Fibroblast of villous mesenchyme (primary cell): ENCODE data around the gene PKD1L1. TPM values are rescaled to one million over a fixed set of nuclear protein-coding genes. Genes with fewer than 3 reads are reported as not detected.

ENCODE experiments used
- DNase-seq: peaks from one replicate; pipeline ENCODE4 v3.0.0-alpha.2; 2010; ENCODE audit warnings: low read depth
- H3K4me3 ChIP-seq: 2 replicates; pipeline ENCODE4 v1.5.1; 2011; ENCODE audit warnings: low read depth, mild to moderate bottlenecking, low read length
- total RNA-seq: library from RNA; depleted of rRNA; stranded (reverse); fragments of >200 nt; gene quantifications from 2 replicates; pipeline ENCODE4 v1.2.3, GENCODE V29; 2012
- TF ChIP-seq, protein P1 (sequence below): IDR thresholded peaks from 2 replicates; pipeline ENCODE4 v1.5.1; 2012; ENCODE audit warnings: low read depth, mild to moderate bottlenecking, low read length; ENCODE audit not compliant: insufficient read depth

Gene PKD1L1
- total RNA-seq, 1 donor: 0.43 TPM

DNA sequence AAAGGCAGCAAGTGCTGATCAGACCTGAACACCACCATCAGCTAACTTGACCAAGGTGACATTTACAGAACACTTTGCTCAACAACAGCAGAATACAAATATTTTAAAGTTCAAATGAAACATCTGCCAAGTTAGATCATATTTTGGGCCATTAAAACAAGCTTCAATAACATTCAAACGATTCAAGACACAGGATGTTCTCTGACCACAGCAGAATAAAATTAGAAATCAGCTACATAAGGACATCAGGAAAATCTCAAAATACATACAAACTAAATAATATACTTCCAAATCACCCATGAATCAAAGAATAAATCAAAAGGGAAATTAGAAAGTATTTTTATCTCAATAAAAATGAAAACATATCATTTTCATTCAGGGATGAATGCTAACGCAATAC lies 173.0 kb downstream of the PKD1L1 start:
- TF ChIP-seq, protein P1, sequence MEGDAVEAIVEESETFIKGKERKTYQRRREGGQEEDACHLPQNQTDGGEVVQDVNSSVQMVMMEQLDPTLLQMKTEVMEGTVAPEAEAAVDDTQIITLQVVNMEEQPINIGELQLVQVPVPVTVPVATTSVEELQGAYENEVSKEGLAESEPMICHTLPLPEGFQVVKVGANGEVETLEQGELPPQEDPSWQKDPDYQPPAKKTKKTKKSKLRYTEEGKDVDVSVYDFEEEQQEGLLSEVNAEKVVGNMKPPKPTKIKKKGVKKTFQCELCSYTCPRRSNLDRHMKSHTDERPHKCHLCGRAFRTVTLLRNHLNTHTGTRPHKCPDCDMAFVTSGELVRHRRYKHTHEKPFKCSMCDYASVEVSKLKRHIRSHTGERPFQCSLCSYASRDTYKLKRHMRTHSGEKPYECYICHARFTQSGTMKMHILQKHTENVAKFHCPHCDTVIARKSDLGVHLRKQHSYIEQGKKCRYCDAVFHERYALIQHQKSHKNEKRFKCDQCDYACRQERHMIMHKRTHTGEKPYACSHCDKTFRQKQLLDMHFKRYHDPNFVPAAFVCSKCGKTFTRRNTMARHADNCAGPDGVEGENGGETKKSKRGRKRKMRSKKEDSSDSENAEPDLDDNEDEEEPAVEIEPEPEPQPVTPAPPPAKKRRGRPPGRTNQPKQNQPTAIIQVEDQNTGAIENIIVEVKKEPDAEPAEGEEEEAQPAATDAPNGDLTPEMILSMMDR: no peak
- no peak for DNase-seq
- H3K4me3 ChIP-seq: no peak overlapping the region

DNA sequence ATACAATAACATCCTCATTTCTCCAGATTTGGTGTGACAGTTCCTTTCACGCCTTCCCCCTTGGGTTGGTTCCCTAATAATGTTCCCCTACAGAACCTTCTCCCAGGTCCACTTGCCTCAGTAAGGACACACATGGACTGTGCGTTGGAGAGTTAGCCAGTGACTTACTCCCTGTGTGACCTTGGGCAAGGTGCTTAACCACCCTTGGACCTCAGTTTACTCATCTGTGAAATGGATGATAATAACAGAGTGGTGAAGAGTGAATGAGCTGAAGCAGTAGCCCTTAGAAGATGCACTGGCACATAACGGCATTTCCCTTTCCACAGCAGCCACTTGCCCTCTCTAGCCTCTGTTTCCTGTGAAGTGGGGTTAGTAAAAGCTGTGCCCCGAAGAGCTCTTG lies 175.8 kb downstream of the PKD1L1 start:
- DNase-seq: no peak
- H3K4me3 ChIP-seq: no peak overlapping the region
- TF ChIP-seq, protein P1: no peak

DNA sequence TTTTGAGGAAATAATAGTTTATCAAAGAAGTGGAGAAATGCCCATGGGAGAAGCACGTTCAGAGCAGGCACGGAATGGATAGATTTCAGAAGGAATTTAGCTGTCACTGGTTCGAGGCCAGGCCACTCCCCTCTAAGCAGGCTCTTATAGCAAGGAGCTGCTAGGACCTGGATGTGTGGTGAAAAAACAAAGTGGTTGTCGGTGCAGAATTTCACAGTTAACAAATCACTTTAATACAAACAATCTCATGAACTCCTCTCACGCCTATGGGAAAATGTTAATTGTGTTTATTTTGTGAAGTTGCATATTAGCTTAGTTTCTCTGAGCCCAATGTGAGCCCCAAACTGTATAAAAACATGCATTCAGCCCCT lies 176.3 kb downstream of the PKD1L1 start:
- TF ChIP-seq, protein P1: no peak
- H3K4me3 ChIP-seq: no peak overlapping the region
- no peak for DNase-seq

DNA sequence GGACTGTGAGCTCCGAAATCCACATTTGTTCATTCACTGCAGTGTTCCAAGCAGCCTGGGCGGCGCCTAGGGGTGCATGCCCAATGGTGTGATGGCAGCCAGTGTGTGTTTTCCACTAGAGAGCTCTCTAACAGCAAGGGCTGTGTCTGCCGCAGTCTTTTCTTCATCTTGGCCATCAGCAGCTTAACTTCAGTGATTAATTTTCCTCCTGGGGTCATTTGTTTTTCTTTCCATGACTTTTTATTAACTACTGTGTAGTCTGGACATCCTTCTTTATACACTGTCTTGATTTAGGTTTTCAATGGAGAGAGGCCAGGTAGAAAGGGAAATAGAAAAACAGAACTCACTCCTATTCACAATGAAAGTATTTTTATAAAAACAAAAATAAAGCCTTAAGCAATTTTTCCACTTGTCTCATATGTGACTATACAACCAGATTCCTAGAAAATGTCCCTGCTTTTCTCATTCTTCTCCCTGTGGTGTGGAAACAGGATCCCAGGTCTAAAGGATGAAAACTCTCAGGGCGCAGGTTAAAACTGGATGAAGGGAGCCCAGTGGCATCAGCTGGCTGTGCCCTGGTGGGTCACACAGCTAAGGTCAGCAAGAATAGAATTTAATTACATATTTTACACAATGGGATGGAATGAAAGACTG lies 176.8 kb downstream of the PKD1L1 start:
- TF ChIP-seq, protein P1: no peak
- peak; percentile 16 for DNase-seq
- no peak overlapping the region for H3K4me3 ChIP-seq

DNA sequence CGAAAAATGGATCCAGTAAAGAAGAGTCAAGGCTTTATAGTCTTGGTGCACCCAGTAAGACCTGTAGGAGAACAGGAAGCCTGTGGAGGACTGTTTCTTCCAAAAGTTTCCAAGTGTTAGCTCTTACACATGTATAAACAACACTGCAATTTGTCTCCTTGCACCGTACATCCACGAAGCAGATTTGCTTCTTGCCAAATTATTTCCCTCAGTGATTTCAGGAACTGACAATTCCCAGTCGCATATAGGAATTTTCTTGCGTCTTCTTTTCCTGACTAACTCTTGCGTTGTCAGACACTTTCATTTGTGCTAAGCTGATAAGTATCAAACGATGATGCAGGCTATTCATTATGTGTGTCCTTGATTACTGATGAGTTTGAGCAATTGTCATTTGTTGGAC lies 182.1 kb downstream of the PKD1L1 start:
- DNase-seq: peak; percentile 76
- TF ChIP-seq, protein P1: no peak
- H3K4me3 ChIP-seq: no peak overlapping the region

DNA sequence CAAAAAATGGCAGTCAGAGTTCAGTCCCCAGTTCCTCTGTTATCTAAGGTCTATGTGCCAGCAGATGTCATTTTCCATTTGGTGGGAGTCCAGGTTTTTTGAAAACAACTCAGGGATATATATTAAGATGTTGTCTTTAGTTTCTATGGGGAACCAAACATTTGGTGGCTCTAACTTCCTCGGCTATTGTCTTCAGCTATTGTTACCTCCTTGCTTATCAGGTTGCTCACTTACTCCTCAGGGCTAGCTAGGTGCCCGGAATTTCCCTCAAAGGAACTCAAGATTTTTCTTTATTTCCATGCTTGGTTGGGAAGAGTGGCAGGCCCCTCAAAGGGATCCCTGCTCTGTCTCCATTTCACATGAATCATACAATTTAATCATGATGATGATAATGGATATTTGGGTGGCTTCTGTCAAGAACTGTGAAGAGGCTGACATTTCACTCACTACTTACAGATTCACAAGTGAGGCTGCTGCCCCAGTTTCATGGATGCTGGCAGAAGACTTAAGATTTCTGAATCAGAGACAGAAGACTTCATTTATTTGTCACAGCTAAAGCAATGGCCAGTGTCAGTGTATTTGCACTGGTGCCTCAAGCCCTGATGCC lies 182.8 kb downstream of the PKD1L1 start:
- TF ChIP-seq, protein P1: no peak
- H3K4me3 ChIP-seq: no peak overlapping the region
- no peak for DNase-seq

DNA sequence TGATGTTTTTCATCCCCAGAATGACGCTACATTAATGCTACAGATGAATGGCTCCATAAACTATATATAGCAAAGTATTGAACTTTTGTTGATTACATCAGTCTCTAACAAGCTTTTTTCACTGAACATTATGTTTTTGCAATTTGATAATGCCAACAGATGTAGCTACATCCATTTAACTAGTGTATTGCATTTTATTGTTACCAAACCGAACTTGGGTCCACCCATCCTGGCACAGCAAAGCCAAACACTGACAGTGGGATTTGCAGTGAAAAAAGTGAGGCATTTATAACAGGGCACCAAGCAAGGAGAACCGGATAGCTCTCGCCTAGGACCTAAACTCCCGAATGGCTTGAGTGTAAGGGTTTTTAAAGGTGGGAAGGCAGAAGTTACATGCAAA lies 183.5 kb downstream of the PKD1L1 start:
- no peak for DNase-seq

More for the DNA sequence above, 183.5 kb downstream of the PKD1L1 start:
- H3K4me3 ChIP-seq: no peak overlapping the region
- TF ChIP-seq, protein P1: no peak
